Pancreas (tissue), 10 donors: ENCODE measurements around the gene LMOD2. TPM values are rescaled to one million over a fixed set of nuclear protein-coding genes. Genes with fewer than 3 reads are reported as not detected.

Experiments
- ATAC-seq, 4 donors: fragments of 200-7000 bp; cut with Tn5 transposase; one replicate each; pipeline versions ENCODE4 v1.8.0 to v1.9.1; 2020; ENCODE audit warnings: mild to moderate bottlenecking in 4 of 4, moderate library complexity in 4 of 4
- DNase-seq, 6 donors: peaks; one replicate each; pipeline ENCODE4 v3.0.0-alpha.2; 2020
- FAIRE-seq: peaks from 2 replicates; lab custom pipeline; 2012; peaks lifted over from hg19 to GRCh38; lab: Jason Lieb, UNC
- H3K27ac ChIP-seq, 4 donors: fragments of 200-600 bp; sonication (generic); 1 replicate in 3 of 4; 2 replicates in 1 of 4; pipeline versions ENCODE4 v1.5.0 to v1.8.0; 2020
- H3K27me3 ChIP-seq, 4 donors: fragments of 200-600 bp; one replicate each; pipeline ENCODE4 v1.8.0; 2021
- H3K36me3 ChIP-seq, 3 donors: fragments of 200-600 bp; sonication (generic) in 1 of 3; one replicate each; pipeline versions ENCODE4 v1.5.0 to v1.8.0; 2020 to 2021
- H3K4me1 ChIP-seq, 3 donors: fragments of 200-600 bp; one replicate each; pipeline ENCODE4 v1.8.0; 2021
- H3K4me3 ChIP-seq, 4 donors: fragments of 200-600 bp; sonication (generic) in 2 of 4; one replicate each; pipeline versions ENCODE4 v1.5.0 to v1.8.0; 2020 to 2021
- H3K9me3 ChIP-seq, 4 donors: fragments of 200-600 bp; one replicate each; pipeline ENCODE4 v1.8.0; 2021
- WGBS, 2 donors: extraction: QIAGEN DNeasy Blood & Tissue Kit; methylation state at CpG; one replicate each; pipeline ENCODE4 v1.1.7; 2013; 5-methylcytosine and 5-hydroxymethylcytosine counted together
- intact Hi-C, 3 donors: fragments of 100-400 bp; cut with DNase I; formaldehyde crosslinking; loops; one replicate each; pipeline versions ENCODE4 v1.11.1 to v1.14.2; 2022
- polyA plus RNA-seq, 2 donors: library from polyadenylated mRNA; stranded (reverse); fragments of 200-250 nt; gene quantifications; one replicate each; pipeline ENCODE4 v1.2.3, GENCODE V29; 2013
- total RNA-seq, 6 donors: library from RNA; stranded (reverse); fragmentation: NEBNext Ultra II Directional in 4 of 6; extraction: Animal tissue kit (Norgen Biotek cat#: 25700) in 4 of 6; gene quantifications; one replicate each; pipeline versions ENCODE4 v1.2.1 to v1.2.4, GENCODE V29; 2021 to 2023
- TF ChIP-seq, protein P1 (sequence below), 4 donors: fragments of 200-600 bp; sonication (generic) in 3 of 4; IDR thresholded peaks; one replicate each; pipeline versions ENCODE4 v1.5.0 to v1.8.0; 2021; ENCODE audit warnings: antibody characterized with exemption in 4 of 4
- donor health status: healthy with polysubstance abuse.
- donor health status: DM: no; HTN: no; CAD: no; lungs with moderate emphysema.
- donor health status: DM: no; HTN: no; CAD: no.
- donor health status: control.
- donor health status: control.
- donor health status: Bipolar disorder and iron deficiency.
- donor health status: DM: yes; HTN: yes; CAD: no.
- donor health status: DM: no; HTN: no; CAD: no.
- donor health status: DM: no; HTN: no; CAD: no.
- donor health status: DM: yes; HTN: yes; CAD: no.

LMOD2 gene
- total and polyA plus RNA-seq, 8 donors = 0.55 TPM; not detected in 7

DNA sequence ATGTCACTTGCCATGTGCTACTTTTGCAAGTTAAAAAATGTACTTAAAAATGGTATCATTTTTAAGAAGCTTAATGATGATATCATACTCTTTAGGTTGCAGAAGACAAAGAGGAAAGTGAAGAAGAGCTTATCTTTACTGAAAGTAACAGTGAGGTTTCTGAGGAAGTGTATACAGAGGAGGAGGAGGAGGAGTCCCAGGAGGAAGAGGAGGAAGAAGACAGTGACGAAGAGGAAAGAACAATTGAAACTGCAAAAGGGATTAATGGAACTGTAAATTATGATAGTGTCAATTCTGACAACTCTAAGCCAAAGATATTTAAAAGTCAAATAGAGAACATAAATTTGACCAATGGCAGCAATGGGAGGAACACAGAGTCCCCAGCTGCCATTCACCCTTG, 6.1 kb downstream of the LMOD2 start:
- Histone ChIP-seq H3K9me3 (no peaks in the 10 kb centered on the region), H3K4me3 (no peak overlapping the region), H3K36me3 (no peaks in the 10 kb centered on the region), H3K27me3 (no peaks in the 10 kb centered on the region), H3K27ac (no peak overlapping the region), H3K4me1 (peaks cover 0 to 4% (median 3%) of the 10 kb centered on the region in 3 donors)
- intact Hi-C loops = no loop called here
- WGBS, 2 donors = 83 to 93% methylated on average over 1 of the region's 1 CpG
- FAIRE-seq (no peak), ATAC-seq (no peak), DNase-seq (no peak)
- TF ChIP-seq, protein P1, sequence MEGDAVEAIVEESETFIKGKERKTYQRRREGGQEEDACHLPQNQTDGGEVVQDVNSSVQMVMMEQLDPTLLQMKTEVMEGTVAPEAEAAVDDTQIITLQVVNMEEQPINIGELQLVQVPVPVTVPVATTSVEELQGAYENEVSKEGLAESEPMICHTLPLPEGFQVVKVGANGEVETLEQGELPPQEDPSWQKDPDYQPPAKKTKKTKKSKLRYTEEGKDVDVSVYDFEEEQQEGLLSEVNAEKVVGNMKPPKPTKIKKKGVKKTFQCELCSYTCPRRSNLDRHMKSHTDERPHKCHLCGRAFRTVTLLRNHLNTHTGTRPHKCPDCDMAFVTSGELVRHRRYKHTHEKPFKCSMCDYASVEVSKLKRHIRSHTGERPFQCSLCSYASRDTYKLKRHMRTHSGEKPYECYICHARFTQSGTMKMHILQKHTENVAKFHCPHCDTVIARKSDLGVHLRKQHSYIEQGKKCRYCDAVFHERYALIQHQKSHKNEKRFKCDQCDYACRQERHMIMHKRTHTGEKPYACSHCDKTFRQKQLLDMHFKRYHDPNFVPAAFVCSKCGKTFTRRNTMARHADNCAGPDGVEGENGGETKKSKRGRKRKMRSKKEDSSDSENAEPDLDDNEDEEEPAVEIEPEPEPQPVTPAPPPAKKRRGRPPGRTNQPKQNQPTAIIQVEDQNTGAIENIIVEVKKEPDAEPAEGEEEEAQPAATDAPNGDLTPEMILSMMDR (IDR thresholded peaks at IDR 0.05) = no peak

DNA sequence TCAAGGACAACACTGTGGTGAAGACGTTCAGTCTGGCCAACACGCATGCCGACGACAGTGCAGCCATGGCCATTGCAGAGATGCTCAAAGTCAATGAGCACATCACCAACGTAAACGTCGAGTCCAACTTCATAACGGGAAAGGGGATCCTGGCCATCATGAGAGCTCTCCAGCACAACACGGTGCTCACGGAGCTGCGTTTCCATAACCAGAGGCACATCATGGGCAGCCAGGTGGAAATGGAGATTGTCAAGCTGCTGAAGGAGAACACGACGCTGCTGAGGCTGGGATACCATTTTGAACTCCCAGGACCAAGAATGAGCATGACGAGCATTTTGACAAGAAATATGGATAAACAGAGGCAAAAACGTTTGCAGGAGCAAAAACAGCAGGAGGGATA, 6.6 kb downstream of the LMOD2 start:
- H3K27ac ChIP-seq = no peak overlapping the region
- H3K36me3 ChIP-seq = no peaks in the 10 kb centered on the region
- H3K9me3 ChIP-seq = no peaks in the 10 kb centered on the region
- intact Hi-C loops = no loop called here
- ATAC-seq (no peak), DNase-seq (no peak), FAIRE-seq (no peak)
- 88 to 93% methylated on average over 15 of the region's 15 CpGs for WGBS, 2 donors
- H3K27me3 ChIP-seq = no peaks in the 10 kb centered on the region
- TF ChIP-seq, protein P1 (IDR thresholded peaks at IDR 0.05) = no peak
- H3K4me3 ChIP-seq = no peak overlapping the region
- peaks cover 0 to 4% (median 3%) of the 10 kb centered on the region in 3 donors for H3K4me1 ChIP-seq

DNA sequence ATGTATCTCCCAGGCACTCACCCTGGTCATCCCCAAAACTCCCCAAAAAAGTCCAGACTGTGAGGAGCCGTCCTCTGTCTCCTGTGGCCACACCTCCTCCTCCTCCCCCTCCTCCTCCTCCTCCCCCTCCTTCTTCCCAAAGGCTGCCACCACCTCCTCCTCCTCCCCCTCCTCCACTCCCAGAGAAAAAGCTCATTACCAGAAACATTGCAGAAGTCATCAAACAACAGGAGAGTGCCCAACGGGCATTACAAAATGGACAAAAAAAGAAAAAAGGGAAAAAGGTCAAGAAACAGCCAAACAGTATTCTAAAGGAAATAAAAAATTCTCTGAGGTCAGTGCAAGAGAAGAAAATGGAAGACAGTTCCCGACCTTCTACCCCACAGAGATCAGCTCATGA, 7.1 kb downstream of the LMOD2 start:
- TF ChIP-seq, protein P1 (IDR thresholded peaks at IDR 0.05) = no peak
- no peak overlapping the region for H3K27ac ChIP-seq
- H3K4me1 ChIP-seq = peaks cover 0 to 4% (median 3%) of the 10 kb centered on the region in 3 donors
- no peaks in the 10 kb centered on the region for H3K9me3 ChIP-seq
- no peak for FAIRE-seq
- intact Hi-C loops = no loop called here
- H3K4me3 ChIP-seq = no peak overlapping the region
- no peak for DNase-seq
- 50 to 64% methylated on average over 3 of the region's 3 CpGs for WGBS, 2 donors
- no peaks in the 10 kb centered on the region for H3K27me3 ChIP-seq
- no peaks in the 10 kb centered on the region for H3K36me3 ChIP-seq
- no peak for ATAC-seq

DNA sequence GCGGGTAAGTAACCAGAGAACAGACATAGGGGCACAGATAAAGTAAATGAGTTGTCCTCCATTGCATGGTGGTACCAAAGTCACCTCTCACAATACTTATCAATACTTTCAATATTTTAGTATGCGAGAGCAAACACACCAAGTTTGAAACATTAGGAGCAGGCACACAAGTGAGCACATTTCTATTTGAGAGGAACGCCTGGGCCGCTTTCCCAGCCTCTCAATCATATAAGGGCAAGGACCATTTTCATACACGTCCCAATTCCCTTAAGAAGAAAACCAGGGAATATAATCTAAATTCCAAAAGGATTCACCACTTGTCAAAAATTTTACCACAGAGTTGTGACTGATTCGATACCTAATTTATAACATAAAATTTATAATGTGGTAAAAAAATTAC, 7.5 kb downstream of the LMOD2 start:
- no peaks in the 10 kb centered on the region for H3K36me3 ChIP-seq
- H3K27ac ChIP-seq = no peak overlapping the region
- no peaks in the 10 kb centered on the region for H3K9me3 ChIP-seq
- no peaks in the 10 kb centered on the region for H3K27me3 ChIP-seq
- no peak for ATAC-seq
- TF ChIP-seq, protein P1 (IDR thresholded peaks at IDR 0.05) = no peak
- intact Hi-C loops = no loop called here
- no peak for FAIRE-seq
- H3K4me1 ChIP-seq = peaks cover 0 to 4% (median 3%) of the 10 kb centered on the region in 3 donors
- DNase-seq = no peak
- WGBS, 2 donors = 90 to 96% methylated on average over 6 of the region's 6 CpGs
- H3K4me3 ChIP-seq = no peak overlapping the region

DNA sequence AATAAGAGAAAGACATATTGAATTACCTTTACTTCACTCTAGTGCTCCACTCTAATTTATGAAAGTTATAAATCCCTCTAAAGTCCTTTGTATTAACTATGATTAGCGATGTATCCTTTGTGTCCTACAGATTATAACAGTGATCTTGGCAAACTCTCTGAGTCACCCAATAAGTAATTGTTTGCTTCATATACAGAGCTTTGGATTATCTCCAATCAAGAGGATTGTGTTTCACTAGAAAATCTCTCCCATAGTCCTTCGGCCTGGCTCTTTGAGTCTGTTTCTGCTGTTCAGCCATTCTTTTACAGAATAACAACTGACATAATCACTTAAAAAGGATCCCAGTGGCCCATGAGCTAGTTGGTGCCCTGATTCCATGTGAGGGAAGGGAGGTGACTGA, 9.5 kb downstream of the LMOD2 start:
- DNase-seq (no peak), FAIRE-seq (no peak), ATAC-seq (no peak)
- intact Hi-C loops = no loop called here
- TF ChIP-seq, protein P1 (IDR thresholded peaks at IDR 0.05) = no peak
- Histone ChIP-seq H3K27ac (no peak overlapping the region), H3K4me3 (no peak overlapping the region), H3K27me3 (no peaks in the 10 kb centered on the region), H3K36me3 (no peaks in the 10 kb centered on the region), H3K9me3 (no peaks in the 10 kb centered on the region), H3K4me1 (peaks cover 0 to 4% (median 3%) of the 10 kb centered on the region in 3 donors)
- WGBS, 2 donors = 43 to 55% methylated on average over 2 of the region's 2 CpGs
